ENCODE data around the gene TMEM201. TPM values are rescaled to one million over a fixed set of nuclear protein-coding genes. Genes with fewer than 3 reads are reported as not detected.
A peak's percentile ranks its signal among the peaks of the same experiment; 100 is the strongest.

Gene TMEM201
- total and polyA plus RNA-seq, 8 donors, result 0.61 to 7.6 (median 4.7) TPM

DNA sequence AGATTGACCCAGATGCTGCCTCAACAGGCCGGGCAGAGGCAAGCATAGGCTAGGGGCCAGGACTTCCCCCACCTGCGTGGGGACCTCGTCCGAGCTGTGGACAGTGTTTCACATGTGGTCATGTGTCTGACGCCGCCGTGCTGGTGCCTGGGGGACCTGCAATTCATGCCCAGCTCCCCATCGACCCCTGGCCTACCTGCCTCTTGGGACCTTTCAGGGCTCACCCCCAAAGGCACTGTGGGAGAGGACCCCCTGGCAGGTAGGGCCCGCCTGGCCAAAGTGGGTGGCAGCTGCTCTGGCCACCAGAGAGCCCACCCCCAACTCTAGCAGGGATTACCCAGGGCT, 4.4 kb downstream of the TMEM201 start:
- no peaks in the 10 kb centered on the region for H3K27me3 ChIP-seq
- H3K9me3 ChIP-seq, result no peaks in the 10 kb centered on the region
- H3K4me3 ChIP-seq, result peak overlapping the region in 1 of 4 donors; percentile 3
- H3K4me1 ChIP-seq, result peaks cover 22 to 56% (median 47%) of the 10 kb centered on the region in 4 donors
- no peak for DNase-seq
- intact Hi-C loops (cut with DNase I; ENCODE audit: low total_unique reads), result loop anchor here (10.0 kb wide), 1 partner anchor 328 kb away; no protein-coding TSS in a partner anchor
- TF ChIP-seq POLR2AphosphoS5 (IDR thresholded peaks at IDR 0.05), result no peak
- WGBS, 5 donors, result 69 to 80% (median 72%) methylated on average over 1 to 9 of the region's 9 CpGs
- peaks cover 3 to 21% (median 16%) of the 10 kb centered on the region in 4 donors for H3K36me3 ChIP-seq
- H3K27ac ChIP-seq, result peak overlapping the region in 4 of 5 donors; percentile 10 to 65 (median 34)

DNA sequence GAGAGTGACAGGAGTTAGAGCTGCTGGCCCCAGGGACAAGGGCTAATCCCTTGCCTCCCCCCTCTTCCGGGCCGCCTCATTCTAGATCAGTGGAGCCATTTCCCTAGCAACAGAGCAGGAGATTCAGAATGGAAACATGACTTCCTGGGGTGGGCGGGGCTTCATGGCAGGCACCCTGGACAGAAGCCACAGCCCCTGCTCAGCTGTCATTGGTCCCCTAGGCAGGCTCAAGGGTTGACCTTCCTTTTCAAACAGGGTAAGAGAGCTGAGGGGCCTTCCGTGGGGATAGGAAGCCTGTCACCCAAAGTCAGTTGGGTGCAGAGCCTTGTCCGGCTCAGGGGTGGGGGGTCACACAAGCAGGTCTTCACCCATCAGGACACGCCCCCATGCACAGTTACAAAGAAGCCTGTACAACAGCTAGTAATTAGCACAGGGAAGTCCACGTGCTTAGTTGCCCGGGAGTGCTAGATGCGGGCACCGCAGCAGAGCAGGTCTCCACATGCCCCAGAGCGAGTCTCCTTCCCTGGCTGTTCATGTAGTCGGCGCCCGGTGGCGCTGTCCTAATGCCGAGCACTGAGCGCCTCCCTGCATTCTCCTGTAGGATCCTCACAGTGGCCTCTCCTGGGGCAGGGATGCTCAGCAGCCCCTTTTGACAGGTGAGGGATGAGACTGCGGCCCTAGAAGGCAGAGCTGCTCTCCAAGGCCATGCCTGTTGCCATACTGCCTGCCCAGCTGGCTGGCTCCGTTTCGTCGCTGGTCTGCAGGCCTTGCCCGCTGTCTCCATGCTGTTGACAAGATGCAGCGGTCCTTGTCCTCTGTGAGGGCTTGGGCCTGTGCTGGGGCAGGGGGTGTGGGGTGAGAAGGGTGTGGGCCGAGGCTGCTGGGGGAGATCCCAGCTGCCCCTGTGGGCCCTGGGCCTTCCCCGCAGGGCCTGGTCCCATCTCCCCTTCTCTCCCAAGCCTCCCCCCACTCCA, 5.1 kb downstream of the TMEM201 start:
- Histone ChIP-seq H3K9me3 (no peaks in the 10 kb centered on the region), H3K27me3 (no peaks in the 10 kb centered on the region), H3K4me1 (peaks cover 22 to 53% (median 44%) of the 10 kb centered on the region in 4 donors), H3K27ac (peak overlapping the region in 4 of 5 donors; percentile 10 to 65 (median 34)), H3K4me3 (peak overlapping the region in 1 of 4 donors; percentile 3), H3K36me3 (peaks cover 6 to 28% (median 22%) of the 10 kb centered on the region in 4 donors)
- DNase-seq, result peak; percentile 49 to 95
- TF ChIP-seq EP300 (IDR thresholded peaks at IDR 0.05), result no peak
- no peak for TF ChIP-seq POLR2AphosphoS5 (IDR thresholded peaks at IDR 0.05)
- 70 to 83% (median 75%) methylated on average over 8 to 25 of the region's 25 CpGs for WGBS, 5 donors
- intact Hi-C loops (cut with DNase I; ENCODE audit: low total_unique reads), result loop anchor here (10.0 kb wide), 1 partner anchor 329 kb away; no protein-coding TSS in a partner anchor

DNA sequence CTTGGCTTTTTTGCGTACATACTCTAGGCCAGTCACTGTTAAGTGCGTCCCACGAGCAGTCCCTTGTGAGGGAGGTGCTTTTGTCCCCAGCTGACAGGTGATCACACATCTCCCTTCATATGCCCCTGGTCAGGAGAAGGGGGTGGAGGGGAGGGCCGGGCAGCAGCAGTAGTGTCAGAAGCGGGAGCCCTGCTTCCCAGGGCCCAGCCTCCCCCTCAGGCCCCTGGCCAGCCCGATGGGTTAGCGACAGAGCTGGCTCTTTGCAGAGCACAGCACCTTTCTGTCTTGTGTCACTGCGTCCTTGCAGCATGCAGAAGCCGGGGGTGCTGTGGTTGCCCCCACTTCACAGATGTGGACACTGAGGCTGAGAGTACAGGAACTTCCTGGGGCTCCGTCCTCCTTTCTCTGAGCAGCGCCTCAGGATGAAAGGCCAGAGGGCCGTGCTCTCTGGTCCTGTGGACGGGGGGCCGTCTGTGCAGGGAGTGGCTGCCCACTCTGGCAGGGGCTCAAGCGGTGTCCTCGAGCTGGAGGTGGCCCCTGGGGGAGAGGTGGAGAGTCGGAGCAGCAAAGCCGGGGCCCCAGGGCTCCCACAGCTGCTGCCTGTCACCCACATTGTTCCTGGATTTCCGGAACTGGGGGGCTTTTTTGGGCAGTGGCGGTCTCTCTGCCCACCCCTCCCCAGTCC, 5.9 kb downstream of the TMEM201 start:
- Histone ChIP-seq H3K4me1 (peaks cover 18 to 49% (median 39%) of the 10 kb centered on the region in 4 donors), H3K36me3 (peaks cover 6 to 35% (median 30%) of the 10 kb centered on the region in 4 donors), H3K9me3 (no peaks in the 10 kb centered on the region), H3K4me3 (no peak overlapping the region), H3K27ac (no peak overlapping the region), H3K27me3 (no peaks in the 10 kb centered on the region)
- DNase-seq, result no peak
- TF ChIP-seq EP300 (IDR thresholded peaks at IDR 0.05), result no peak
- no peak for TF ChIP-seq POLR2AphosphoS5 (IDR thresholded peaks at IDR 0.05)
- TF ChIP-seq, protein P1, sequence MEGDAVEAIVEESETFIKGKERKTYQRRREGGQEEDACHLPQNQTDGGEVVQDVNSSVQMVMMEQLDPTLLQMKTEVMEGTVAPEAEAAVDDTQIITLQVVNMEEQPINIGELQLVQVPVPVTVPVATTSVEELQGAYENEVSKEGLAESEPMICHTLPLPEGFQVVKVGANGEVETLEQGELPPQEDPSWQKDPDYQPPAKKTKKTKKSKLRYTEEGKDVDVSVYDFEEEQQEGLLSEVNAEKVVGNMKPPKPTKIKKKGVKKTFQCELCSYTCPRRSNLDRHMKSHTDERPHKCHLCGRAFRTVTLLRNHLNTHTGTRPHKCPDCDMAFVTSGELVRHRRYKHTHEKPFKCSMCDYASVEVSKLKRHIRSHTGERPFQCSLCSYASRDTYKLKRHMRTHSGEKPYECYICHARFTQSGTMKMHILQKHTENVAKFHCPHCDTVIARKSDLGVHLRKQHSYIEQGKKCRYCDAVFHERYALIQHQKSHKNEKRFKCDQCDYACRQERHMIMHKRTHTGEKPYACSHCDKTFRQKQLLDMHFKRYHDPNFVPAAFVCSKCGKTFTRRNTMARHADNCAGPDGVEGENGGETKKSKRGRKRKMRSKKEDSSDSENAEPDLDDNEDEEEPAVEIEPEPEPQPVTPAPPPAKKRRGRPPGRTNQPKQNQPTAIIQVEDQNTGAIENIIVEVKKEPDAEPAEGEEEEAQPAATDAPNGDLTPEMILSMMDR (IDR thresholded peaks at IDR 0.05), result no peak
- intact Hi-C loops (cut with DNase I; ENCODE audit: low total_unique reads), result loop anchor here (10.0 kb wide), 1 partner anchor 330 kb away; no protein-coding TSS in a partner anchor
- 91 to 96% (median 93%) methylated on average over 11 to 20 of the region's 20 CpGs for WGBS, 5 donors

DNA sequence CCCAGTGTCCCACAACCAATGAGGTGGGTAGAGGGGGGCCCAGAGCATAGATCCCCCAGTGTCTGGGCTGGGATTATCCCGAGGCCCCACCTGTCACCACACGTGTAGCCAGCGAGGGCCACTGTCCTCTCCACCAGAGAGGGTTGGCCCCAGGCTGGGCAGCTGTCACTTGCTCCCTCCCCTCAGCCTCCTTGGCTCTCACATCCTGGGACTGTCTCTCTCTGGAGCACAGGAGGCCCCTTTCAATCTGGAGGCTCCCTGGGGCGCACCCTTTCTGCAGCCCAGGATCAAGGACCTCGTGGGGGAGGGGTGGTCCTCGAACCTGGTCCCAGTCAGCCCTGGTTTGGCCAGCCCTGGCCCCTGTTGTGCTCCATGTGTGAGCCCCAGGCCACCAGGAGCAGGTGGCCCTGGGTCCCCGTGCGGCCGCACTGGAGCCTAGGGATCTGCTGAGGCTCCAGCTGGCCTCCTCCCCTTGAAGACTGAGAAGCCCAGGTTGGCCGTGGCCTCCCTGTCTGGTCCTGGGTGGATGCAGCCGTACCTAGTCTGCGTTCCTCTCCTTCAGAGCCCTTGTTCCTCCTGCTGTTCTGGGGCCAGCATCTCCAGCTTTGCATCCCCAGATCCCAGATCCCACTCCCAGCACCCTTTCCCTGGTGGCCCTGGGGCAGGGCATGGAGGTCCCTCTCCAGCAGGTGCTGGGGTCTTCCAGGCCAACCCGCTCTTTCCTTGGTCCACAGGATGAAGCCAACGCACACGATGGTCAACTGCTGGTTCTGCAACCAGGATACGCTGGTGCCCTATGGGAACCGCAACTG, 6.7 kb downstream of the TMEM201 start:
- DNase-seq, result no peak
- peaks cover 11 to 41% (median 31%) of the 10 kb centered on the region in 4 donors for H3K4me1 ChIP-seq
- no peaks in the 10 kb centered on the region for H3K9me3 ChIP-seq
- no peak overlapping the region for H3K4me3 ChIP-seq
- peaks cover 6 to 43% (median 37%) of the 10 kb centered on the region in 4 donors for H3K36me3 ChIP-seq
- TF ChIP-seq POLR2A (IDR thresholded peaks at IDR 0.05) (no peak), POLR2AphosphoS5 (IDR thresholded peaks at IDR 0.05) (no peak), EP300 (IDR thresholded peaks at IDR 0.05) (no peak)
- TF ChIP-seq, protein P1 (IDR thresholded peaks at IDR 0.05), result no peak
- WGBS, 5 donors, result 84 to 94% (median 87%) methylated on average over 12 to 17 of the region's 17 CpGs
- H3K27me3 ChIP-seq, result no peaks in the 10 kb centered on the region
- H3K27ac ChIP-seq, result no peak overlapping the region
- intact Hi-C loops (cut with DNase I; ENCODE audit: low total_unique reads), result loop anchor here (10.0 kb wide), 1 partner anchor 331 kb away; no protein-coding TSS in a partner anchor
